ENCODE results near the gene GNS.
"Not testable (repeated sequence)": the region's sequence is repeated elsewhere in the genome, so short reads cannot be mapped to it uniquely, and the experiment has no call there.

The GNS gene

GRCh38 chr12:64699504-64700115, 59.6 kb downstream of the GNS start:
- DNase-seq (ENCODE audit: low read depth, low spot score), result no peak

- no peak for DNase-seq (ENCODE audit: low read depth, low spot score)
These were observed 63.0 kb downstream of the GNS start for GRCh38 chr12:64696080-64696741.

- DNase-seq (ENCODE audit: low read depth, low spot score), result no peak
These were observed 63.7 kb downstream of the GNS start for GRCh38 chr12:64695550-64695949.

DNA sequence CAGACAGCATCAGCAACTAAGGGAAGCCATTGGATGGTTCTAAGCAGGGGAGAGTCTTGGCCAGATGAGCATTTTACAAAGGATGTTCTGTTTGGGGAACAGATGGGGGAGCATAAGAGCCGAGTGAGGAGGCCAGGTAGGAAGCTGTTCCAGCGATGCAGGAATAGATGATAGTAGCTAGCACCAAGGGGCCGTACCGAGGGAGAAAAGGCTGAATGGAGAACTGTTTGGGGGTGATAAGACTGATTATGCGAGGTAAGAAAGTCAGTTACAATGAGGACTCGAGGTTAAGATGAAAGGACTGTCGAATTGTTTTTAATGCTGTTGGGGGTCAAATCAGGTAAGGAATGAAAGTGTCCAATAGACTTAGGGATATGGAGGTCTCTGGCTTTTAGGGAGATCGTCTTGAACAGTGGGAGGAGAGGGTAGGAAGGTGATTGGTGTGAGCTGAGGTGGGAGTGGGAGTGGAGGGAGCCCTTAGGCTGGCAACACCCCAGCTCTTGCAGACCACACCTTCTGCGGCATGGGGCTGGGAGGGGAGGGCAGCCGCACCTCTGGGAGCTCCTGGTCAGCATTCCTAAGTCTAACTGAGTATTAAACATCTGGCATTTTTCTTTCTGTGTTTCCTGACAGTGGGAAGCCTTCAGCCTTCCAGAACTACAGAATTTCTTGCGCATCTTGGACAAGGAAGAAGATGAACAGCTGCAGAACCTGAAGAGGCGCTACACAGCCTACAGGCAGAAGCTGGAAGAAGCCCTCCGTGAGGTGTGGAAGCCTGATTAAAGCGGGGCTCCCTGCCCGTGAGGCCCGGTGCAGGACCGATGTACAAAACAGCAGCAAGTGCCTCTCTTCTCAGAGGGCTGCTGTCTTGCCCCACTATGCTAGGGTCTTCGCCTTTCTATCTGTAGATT, 64.8 kb downstream of the GNS start:
- DNase-seq (ENCODE audit: low read depth, low spot score), result no peak

GRCh38 chr12:64691795-64692583, 67.2 kb downstream of the GNS start:
- peak; percentile 18 for DNase-seq (ENCODE audit: low read depth, low spot score)

DNA sequence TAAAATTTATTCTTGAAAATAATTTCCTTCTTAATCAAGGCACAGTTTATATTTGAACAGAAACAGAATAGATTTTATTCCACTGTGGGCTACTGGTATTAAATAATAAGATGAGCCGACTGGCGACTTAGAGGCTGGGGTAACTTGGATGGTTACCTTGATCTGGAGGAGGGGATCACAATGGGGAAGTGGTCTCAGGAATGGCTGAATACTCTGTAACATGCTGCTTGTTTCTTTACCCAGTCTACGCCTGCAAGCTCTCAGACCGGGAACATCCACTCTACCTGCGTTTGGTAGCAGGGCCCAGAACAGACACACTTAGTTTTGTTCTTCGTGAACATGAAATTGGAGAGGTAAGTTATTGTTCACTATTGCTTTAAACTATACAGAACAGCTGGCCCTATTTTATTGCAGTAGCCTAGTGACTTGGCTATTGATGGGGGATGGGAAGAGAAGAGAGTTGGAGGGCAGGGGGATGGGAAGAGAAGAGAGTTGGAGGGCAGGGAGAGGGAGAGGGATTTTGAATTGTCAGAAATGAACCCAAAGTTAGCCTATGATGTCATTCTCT, 67.9 kb downstream of the GNS start:
- DNase-seq (ENCODE audit: low read depth, low spot score), result peak; percentile 17

DNA sequence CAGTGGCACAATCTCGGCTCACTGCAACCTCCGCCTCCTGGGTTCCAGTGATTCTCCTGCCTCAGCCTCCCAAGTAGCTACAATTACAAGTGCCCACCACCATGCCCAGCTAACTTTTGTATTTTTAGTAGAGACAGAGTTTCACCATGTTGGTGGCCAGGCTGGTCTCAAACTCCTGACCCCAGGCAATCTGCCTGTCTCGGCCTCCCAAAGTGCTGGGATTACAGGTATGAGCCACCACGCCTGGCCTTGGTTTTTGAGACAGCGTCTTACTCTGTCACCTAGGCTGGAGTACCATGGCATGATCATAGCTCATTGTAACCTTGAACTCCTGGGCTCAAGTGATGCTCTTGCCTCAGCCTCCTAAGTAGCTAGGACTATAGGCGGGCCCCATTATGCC, 69.0 kb downstream of the GNS start:
- not testable (repeated sequence) for DNase-seq (ENCODE audit: low read depth, low spot score)

GRCh38 chr12:64688715-64689114, 70.5 kb downstream of the GNS start:
- no peak for DNase-seq (ENCODE audit: low read depth, low spot score)

DNA sequence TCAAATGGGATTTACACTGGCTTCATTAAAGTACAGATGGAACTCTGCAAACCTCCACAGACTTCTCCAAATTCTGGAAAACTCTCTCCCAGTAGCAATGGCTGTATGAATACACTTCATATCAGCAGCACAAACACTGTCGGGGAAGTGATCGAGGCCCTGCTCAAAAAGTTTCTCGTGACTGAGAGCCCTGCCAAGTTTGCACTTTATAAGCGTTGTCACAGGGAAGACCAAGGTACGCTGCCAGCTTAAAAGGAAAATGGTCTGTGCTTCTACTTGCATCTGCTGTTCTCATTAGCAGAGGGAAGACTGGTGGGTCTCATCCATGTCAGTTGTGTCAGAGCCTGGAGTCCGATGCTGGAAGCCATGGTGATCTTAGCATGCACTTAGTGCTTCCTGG, 71.0 kb downstream of the GNS start:
- no peak for DNase-seq (ENCODE audit: low read depth, low spot score)

DNA sequence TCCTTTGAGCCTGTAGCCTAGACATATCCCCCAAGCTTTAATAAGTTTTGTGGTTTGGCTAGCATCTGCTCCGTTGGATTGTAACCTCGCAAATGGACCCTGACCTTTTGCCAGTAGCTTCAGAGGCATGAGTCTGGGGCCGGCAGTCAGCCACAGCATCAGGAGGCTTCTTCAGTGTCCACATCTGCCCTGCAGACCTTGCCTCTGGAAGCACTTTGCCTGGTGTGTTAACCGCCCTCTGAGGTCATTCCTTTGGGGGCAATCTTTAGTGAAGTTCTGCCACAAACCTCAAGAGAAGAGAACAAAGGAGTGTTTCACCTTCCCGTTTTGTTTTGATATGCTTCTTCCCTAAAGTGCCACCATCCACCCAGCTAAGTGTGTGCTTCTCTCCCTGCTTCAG, 71.4 kb downstream of the GNS start:
- DNase-seq (ENCODE audit: low read depth, low spot score), result no peak

DNA sequence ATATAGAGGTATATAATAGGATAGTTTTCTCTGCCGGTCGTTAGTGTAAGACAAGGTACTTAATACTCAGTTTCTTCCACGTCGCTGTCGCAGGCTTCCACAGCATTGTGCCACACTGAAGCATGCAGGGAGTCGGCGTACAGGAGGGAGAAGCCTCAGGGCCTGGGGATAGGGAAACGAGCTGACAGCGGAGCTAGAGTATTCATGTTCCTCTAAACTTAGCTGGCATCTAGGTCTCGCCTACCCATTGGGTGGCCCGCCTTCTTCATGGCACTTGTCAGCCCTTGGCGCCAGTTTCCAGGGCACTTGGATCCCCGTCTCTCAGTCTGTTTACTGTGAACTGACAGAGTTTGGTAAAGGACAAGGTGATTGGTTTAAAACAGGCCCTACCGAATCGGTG, 73.6 kb downstream of the GNS start:
- DNase-seq (ENCODE audit: low read depth, low spot score), result no peak

DNA sequence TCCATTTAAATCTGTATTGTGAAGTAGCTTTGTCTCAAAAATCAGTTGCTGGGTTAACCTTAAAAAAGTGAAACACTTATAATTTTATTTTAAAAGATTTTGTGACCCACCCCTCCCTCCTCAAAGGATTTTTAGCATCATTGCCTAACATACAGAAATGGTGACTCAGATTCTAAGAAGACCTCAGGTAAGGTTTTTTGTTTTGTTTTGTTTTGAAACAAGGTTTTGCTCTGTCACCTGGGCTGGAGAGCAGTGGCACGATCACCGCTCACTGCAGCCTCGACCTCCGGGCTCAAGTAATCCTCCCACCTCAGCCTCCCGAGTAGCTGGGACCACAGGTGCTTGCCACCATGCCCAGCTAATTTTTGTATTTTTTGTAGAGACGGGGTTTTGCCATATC, 74.2 kb downstream of the GNS start:
- no peak for DNase-seq (ENCODE audit: low read depth, low spot score)

GRCh38 chr12:64683816-64684543, 75.2 kb downstream of the GNS start:
- DNase-seq (ENCODE audit: low read depth, low spot score), result no peak

GRCh38 chr12:64682572-64683277, 76.5 kb downstream of the GNS start:
- peak; percentile 83 for DNase-seq (ENCODE audit: low read depth, low spot score)

- DNase-seq (ENCODE audit: low read depth, low spot score), result no peak
These were observed 77.8 kb downstream of the GNS start for GRCh38 chr12:64681200-64682052.

GRCh38 chr12:64680235-64680634, 79.0 kb downstream of the GNS start:
- DNase-seq (ENCODE audit: low read depth, low spot score), result no peak

GRCh38 chr12:64679487-64680001, 79.7 kb downstream of the GNS start:
- no peak for DNase-seq (ENCODE audit: low read depth, low spot score)

DNA sequence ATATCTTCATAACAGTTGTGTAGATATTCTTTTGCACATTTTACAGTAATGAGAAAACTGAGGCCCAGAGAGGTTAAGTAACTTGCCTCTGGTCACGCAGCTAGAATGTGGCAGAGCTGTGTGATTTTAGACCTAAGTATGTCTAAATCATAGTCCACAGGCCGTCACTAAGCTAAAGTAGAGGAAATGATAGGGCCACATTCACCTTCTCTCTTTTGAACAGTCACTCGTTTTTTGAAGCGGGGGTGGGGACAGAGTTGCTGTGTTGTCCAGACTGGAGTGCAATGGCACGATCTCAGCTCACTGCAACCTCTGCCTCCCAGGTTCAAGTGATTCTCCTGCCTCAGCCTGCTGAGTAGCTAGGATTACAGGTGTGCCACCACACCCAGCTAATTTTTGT, 80.4 kb downstream of the GNS start:
- DNase-seq (ENCODE audit: low read depth, low spot score), result no peak

GRCh38 chr12:64678248-64678647, 81.0 kb downstream of the GNS start:
- DNase-seq (ENCODE audit: low read depth, low spot score), result no peak
